Measurements from ENCODE around the gene LRIG3.
"Not testable (repeated sequence)": the region's sequence is repeated elsewhere in the genome, so short reads cannot be mapped to it uniquely, and the experiment has no call there.

LRIG3 gene

DNA sequence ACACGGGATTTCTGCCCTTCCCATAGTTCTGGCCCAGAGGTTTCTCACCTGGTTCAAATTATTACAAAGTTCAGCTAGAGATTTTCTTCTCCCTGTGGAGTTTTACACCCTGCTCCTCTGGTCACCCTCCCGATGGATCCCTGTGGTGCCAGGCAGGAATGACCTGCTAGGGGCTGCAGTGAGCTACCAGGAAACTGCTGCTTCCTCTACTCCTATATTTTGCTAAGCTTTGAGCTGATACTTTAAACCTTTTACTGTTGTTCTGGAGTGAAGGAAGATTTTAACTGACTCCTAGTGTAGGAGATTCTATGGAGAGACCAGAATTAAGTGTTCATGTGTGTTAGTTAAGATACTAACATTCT is 30.4 kb upstream of the LRIG3 start:
- H3K27me3 Mint-ChIP-seq (ENCODE audit: low read depth) = no peaks in the 10 kb centered on the region
- no peak overlapping the region for H3K4me3 Mint-ChIP-seq
- H3K27ac Mint-ChIP-seq = no peak overlapping the region
- TF ChIP-seq, protein P1, sequence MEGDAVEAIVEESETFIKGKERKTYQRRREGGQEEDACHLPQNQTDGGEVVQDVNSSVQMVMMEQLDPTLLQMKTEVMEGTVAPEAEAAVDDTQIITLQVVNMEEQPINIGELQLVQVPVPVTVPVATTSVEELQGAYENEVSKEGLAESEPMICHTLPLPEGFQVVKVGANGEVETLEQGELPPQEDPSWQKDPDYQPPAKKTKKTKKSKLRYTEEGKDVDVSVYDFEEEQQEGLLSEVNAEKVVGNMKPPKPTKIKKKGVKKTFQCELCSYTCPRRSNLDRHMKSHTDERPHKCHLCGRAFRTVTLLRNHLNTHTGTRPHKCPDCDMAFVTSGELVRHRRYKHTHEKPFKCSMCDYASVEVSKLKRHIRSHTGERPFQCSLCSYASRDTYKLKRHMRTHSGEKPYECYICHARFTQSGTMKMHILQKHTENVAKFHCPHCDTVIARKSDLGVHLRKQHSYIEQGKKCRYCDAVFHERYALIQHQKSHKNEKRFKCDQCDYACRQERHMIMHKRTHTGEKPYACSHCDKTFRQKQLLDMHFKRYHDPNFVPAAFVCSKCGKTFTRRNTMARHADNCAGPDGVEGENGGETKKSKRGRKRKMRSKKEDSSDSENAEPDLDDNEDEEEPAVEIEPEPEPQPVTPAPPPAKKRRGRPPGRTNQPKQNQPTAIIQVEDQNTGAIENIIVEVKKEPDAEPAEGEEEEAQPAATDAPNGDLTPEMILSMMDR (IDR thresholded peaks at IDR 0.05; ENCODE audit: unreplicated experiment in 3 of 3) = no peak
- H3K36me3 Mint-ChIP-seq (ENCODE audit: low read depth) = peaks cover 13% of the 10 kb centered on the region
- peaks cover 31% of the 10 kb centered on the region for H3K9me3 Mint-ChIP-seq
- H3K4me1 Mint-ChIP-seq = peaks cover under 1% of the 10 kb centered on the region

DNA sequence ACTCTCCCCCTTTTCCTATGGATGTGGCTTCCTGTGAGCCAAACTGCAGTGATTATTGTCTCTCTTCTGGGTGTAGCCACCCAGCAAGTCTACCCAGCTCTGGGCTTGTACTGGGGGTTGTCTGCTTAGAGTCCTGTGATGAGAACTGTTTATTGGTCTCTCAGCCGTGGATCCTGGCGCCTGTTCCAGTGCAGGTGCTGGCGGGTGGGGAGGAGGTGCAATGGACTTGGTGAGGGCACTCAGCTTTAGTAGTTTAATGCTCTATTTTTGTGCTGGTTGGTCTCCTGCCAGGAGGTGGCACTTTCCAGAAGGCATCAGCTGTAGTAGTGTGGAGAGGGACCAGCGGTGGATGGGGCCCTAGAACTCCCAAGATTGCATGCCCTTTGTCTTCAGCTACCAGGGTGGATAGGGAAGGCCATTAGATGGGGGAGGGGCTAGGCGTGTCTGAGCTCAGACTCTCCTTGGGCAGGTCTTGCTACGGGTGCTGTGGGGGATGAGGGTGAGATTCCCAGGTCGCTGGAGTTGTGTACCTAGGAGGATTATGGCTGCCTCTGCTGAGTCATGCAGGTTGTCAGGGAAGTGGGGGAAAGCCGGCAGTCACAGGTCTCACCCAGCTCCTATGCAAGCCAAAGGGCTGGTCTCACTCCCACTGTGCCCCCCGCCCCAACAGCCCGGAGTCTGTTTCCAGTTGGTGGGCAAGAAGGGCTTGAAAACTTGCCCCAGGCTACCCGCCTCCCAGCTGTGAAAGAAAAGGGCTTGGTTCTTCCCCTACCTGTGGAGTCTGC is 29.8 kb upstream of the LRIG3 start:
- H3K27ac Mint-ChIP-seq; H3K4me3 Mint-ChIP-seq; H3K4me1 Mint-ChIP-seq; H3K27me3 Mint-ChIP-seq (ENCODE audit: low read depth): not testable (repeated sequence)
- peaks cover 13% of the 10 kb centered on the region for H3K36me3 Mint-ChIP-seq (ENCODE audit: low read depth)
- peaks cover 31% of the 10 kb centered on the region for H3K9me3 Mint-ChIP-seq

DNA sequence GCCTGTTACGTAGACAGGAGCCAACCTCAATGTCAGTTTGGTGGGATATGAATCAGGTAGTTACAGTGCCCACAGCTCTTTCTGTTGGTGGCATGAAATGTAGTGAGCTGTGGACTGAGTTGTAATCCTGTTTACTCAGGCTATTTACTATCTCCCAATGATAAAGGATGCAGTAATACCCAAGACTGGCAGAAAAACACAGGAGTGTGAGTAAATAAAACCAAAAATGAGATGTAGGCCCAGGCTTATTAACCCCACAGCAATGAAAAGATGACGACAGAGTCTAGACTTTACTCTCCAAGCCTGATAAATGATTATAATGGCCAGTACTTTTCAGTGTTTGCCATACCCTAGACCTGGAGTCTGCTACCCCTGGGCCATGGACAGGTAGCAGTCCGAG is 22.8 kb upstream of the LRIG3 start:
- Mint-ChIP-seq H3K9me3 (peaks cover 12% of the 10 kb centered on the region), H3K4me3 (no peak overlapping the region), H3K4me1 (no peaks in the 10 kb centered on the region), H3K36me3 (ENCODE audit: low read depth) (peaks cover 10% of the 10 kb centered on the region), H3K27ac (no peak overlapping the region), H3K27me3 (ENCODE audit: low read depth) (no peaks in the 10 kb centered on the region)
- TF ChIP-seq, protein P1 (IDR thresholded peaks at IDR 0.05; ENCODE audit: unreplicated experiment in 3 of 3) = no peak

DNA sequence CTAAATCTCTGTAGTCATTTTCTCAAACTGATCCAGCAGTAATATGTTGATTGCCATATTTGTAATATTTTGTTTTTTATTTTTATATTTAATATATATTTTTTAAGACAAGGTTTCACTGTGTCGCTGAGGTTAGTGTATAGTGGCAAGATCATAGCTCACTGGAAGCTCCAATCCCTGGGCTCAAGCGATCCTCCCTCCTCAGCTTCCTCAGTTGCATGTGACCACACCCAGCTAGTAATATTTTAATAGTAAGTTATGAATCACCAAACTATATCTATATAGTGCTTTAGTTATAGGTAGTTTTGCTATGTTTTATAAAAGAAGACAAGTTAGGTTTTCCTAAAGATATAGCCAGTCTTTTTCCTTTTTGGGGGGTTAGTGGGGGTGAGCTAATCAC is 22.0 kb upstream of the LRIG3 start:
- no peak overlapping the region for H3K4me3 Mint-ChIP-seq

DNA sequence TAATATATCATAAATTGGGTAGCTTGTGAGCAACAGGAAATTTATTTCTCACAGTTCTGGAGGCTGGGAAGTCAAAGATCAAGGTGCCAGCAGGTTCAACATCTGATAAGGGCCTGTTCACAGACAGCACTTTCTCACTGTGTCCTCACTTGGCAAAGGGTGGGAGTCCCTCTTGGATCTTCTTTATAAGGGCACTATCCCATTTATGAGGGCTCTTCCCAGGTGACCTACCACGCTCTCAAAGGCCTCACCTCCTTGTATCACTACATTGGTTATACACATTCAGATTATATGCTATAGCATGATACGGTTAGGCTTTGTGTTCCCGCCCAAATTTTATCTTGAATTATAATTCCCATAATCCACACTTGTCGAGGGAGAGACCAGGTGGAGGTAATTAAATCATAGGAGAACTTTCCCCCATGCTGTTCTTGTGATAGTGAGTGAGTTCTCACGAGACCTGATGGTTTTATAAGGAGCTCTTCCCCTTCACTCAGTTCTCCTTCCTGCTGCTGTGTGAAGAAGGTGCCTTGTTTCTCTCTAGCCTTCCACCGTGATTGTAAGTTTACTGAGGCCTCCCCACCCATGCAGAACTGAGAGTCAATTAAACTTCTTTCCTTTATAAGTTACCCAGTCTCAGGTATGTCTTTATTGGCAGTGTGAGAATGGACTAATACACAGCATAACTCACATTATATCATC is 19.2 kb upstream of the LRIG3 start:
- TF ChIP-seq, protein P1 (IDR thresholded peaks at IDR 0.05; ENCODE audit: unreplicated experiment in 3 of 3) = no peak
- Mint-ChIP-seq H3K27me3 (ENCODE audit: low read depth) (no peaks in the 10 kb centered on the region), H3K27ac (no peak overlapping the region), H3K9me3 (no peaks in the 10 kb centered on the region), H3K4me3 (no peak overlapping the region), H3K4me1 (peaks cover 4% of the 10 kb centered on the region), H3K36me3 (ENCODE audit: low read depth) (no peaks in the 10 kb centered on the region)

More for the DNA sequence above, 22.0 kb upstream of the LRIG3 start:
- H3K9me3 Mint-ChIP-seq = peaks cover 7% of the 10 kb centered on the region
- H3K27me3 Mint-ChIP-seq (ENCODE audit: low read depth) = no peaks in the 10 kb centered on the region
- no peak overlapping the region for H3K27ac Mint-ChIP-seq
- peaks cover 8% of the 10 kb centered on the region for H3K36me3 Mint-ChIP-seq (ENCODE audit: low read depth)
- TF ChIP-seq, protein P1 (IDR thresholded peaks at IDR 0.05; ENCODE audit: unreplicated experiment in 3 of 3) = no peak
- no peaks in the 10 kb centered on the region for H3K4me1 Mint-ChIP-seq

DNA sequence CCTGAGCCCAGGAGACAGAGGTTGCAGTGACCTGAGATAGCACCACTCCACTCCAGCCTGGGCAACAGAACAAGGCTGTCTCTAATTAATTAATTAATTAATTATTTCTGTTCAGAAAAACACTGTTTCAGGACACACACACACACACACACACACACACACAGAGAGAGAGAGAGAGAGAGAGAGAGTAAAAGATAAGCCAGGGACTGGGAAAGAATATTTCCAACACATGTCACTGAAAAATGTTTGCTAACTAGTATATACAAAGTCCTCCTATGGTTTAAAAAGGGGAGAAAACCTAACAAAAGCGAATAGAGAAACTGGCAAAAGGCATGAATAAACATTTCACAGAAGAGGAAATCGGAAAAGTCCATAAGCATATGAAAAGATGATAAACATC is 18.1 kb upstream of the LRIG3 start:
- no peaks in the 10 kb centered on the region for H3K27me3 Mint-ChIP-seq (ENCODE audit: low read depth)
- H3K36me3 Mint-ChIP-seq (ENCODE audit: low read depth) = no peaks in the 10 kb centered on the region
- no peaks in the 10 kb centered on the region for H3K9me3 Mint-ChIP-seq
- TF ChIP-seq, protein P1 (IDR thresholded peaks at IDR 0.05; ENCODE audit: unreplicated experiment in 3 of 3) = no peak
- no peak overlapping the region for H3K27ac Mint-ChIP-seq
- H3K4me1 Mint-ChIP-seq = peaks cover 5% of the 10 kb centered on the region
- H3K4me3 Mint-ChIP-seq = no peak overlapping the region

All from nephron (organoid).